ENCODE data around the gene ODC1.

- TF ChIP-seq CTCF (IDR thresholded peaks at IDR 0.05; ENCODE audit: borderline replicate concordance, extremely low read depth, low read length, poor library complexity, severe bottlenecking) = no peak
- TF ChIP-seq EZH2 (IDR thresholded peaks at IDR 0.05; ENCODE audit: borderline replicate concordance, low read depth, low read length, severe bottlenecking) = no peak
Measured at GRCh38 chr2:10398496-10398895, 49.6 kb downstream of the ODC1 start.
